Mesothelial cell of epicardium (in vitro differentiated cells): ENCODE measurements around the gene PTPRG. TPM values are rescaled to one million over a fixed set of nuclear protein-coding genes. Genes with fewer than 3 reads are reported as not detected.
"Not testable (repeated sequence)": the region's sequence is repeated elsewhere in the genome, so short reads cannot be mapped to it uniquely, and the experiment has no call there.

Experiments
- DNase-seq, 2 experiments: peaks; one replicate each; pipeline ENCODE4 v3.0.0; 2021; ENCODE audit warnings: low spot score in 2 of 2; ENCODE audit not compliant: unreplicated experiment in 2 of 2
- H3K27ac Mint-ChIP-seq: 2 replicates; pipeline ENCODE4 v1.8.0; 2021; ENCODE audit warnings: mixed read lengths
- H3K27me3 Mint-ChIP-seq: 2 replicates; pipeline ENCODE4 v1.8.0; 2021; ENCODE audit warnings: low read depth, mixed read lengths
- H3K36me3 Mint-ChIP-seq: 2 replicates; pipeline ENCODE4 v1.8.0; 2021; ENCODE audit warnings: mixed read lengths
- H3K4me1 Mint-ChIP-seq: 2 replicates; pipeline ENCODE4 v1.8.0; 2021; ENCODE audit warnings: mixed read lengths
- H3K4me3 Mint-ChIP-seq: 2 replicates; pipeline ENCODE4 v1.8.0; 2021; ENCODE audit warnings: mild to moderate bottlenecking, moderate library complexity, mixed read lengths
- H3K9me3 Mint-ChIP-seq: 2 replicates; pipeline ENCODE4 v1.8.0; 2021; ENCODE audit warnings: mixed read lengths
- total RNA-seq: library from RNA; stranded (reverse); gene quantifications from 3 replicates; pipeline ENCODE4 v1.2.1, GENCODE V29; 2021
- TF ChIP-seq, protein P1 (sequence below): fragments of 200-600 bp; sonication (generic); IDR thresholded peaks from one replicate; pipeline ENCODE4 v1.5.0; 2021; ENCODE audit warnings: antibody characterized with exemption; ENCODE audit not compliant: unreplicated experiment

The PTPRG gene
- total RNA-seq, 1 donor from 2014 or later: 40.4 TPM

DNA sequence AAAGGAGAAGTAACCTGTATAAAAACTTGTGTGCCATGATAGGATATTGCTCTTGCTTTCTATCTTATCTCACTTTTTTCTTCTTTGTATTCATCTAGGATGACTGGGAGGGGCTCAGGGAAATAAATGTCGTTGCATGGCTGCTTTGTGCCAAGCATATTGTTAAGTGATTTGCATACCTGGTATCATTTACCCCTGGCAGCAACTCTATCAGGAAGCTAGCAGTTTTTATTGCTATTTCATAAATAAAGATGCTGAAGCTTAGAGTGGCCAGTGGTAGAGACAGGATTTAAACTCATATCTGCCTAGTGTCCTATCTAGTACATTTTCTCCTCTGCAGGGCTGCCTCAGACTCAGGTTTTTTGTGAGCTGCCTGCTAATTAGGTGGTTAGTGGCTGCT lies 253.3 kb downstream of the PTPRG start:
- H3K27me3 Mint-ChIP-seq: no peaks in the 10 kb centered on the region
- DNase-seq: no peak
- no peaks in the 10 kb centered on the region for H3K36me3 Mint-ChIP-seq
- no peak overlapping the region for H3K27ac Mint-ChIP-seq
- H3K4me3 Mint-ChIP-seq: no peak overlapping the region
- TF ChIP-seq, protein P1, sequence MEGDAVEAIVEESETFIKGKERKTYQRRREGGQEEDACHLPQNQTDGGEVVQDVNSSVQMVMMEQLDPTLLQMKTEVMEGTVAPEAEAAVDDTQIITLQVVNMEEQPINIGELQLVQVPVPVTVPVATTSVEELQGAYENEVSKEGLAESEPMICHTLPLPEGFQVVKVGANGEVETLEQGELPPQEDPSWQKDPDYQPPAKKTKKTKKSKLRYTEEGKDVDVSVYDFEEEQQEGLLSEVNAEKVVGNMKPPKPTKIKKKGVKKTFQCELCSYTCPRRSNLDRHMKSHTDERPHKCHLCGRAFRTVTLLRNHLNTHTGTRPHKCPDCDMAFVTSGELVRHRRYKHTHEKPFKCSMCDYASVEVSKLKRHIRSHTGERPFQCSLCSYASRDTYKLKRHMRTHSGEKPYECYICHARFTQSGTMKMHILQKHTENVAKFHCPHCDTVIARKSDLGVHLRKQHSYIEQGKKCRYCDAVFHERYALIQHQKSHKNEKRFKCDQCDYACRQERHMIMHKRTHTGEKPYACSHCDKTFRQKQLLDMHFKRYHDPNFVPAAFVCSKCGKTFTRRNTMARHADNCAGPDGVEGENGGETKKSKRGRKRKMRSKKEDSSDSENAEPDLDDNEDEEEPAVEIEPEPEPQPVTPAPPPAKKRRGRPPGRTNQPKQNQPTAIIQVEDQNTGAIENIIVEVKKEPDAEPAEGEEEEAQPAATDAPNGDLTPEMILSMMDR: no peak
- H3K4me1 Mint-ChIP-seq: peaks cover 13% of the 10 kb centered on the region
- H3K9me3 Mint-ChIP-seq: no peaks in the 10 kb centered on the region

DNA sequence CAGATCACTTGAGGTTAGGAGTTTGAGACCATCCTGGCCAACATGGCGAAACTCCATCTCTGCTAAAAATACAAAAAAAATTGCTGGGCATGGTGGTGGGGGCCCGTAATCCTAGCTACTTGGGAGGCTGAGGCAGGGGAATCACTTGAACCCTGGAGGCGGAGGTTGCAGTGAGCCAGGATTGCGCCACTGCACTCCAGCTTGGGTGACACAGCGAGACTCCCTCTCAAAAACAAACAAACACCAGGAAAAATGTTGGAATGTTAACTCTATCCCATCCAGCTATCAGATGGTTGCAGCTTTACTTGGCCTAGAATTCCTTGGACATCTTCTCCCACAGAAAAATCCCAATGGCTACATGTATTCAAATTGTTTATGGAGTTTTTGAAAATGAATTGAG lies 254.9 kb downstream of the PTPRG start:
- not testable (repeated sequence) for H3K4me1 Mint-ChIP-seq, H3K4me3 Mint-ChIP-seq, H3K27me3 Mint-ChIP-seq, H3K9me3 Mint-ChIP-seq, H3K27ac Mint-ChIP-seq, H3K36me3 Mint-ChIP-seq, DNase-seq

DNA sequence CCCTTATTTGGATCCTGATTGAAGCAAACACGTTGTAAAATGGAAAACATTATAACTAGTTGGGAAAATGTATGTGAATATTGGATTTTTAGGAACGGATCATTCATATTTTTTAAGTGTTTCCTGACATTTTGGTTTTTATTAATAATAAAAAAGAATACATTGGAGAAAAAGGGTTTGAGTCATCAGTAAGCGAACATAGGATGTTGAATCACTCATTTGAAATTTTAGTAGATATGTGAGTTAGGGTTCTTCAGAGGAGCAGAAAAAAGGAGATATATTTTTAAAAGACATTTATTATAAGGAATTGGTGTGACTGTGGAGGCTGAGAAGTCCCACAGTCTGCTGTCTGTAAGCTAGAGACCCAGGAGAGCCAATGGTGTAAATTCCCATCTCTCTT lies 258.5 kb downstream of the PTPRG start:
- no peaks in the 10 kb centered on the region for H3K27me3 Mint-ChIP-seq

DNA sequence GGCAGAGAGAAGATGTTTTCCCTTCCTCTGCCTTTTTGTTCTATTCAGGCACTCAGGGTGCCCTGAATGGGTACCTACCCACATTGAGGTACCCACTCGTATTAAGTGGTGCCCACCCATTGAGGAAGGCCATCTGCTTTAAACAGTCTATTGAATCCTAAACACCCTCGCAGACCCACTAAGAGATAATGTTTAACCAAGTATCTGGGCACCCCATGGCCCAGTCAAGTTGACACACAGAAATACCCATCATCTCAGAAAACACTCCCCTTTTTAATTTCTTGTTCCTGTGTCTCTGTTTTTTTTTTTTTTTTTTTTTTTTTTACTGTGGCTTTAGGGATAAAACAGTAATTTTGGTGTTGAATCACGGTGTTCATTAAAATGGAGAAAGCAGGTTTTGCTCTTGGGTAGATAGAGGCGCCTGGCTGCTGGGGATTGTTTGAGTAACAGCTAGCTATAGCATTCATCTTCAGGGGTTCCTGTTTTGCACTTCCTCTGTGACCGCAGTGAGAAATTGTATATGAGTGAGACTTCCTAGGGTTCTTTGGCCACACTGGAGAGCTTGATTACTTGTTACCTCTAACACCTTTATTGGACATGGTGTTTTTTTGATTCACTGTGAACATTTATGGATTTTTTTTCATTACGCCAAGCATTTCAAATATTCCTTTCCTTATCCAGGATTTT lies 259.1 kb downstream of the PTPRG start:
- H3K4me1 Mint-ChIP-seq: peaks cover 5% of the 10 kb centered on the region
- no peaks in the 10 kb centered on the region for H3K36me3 Mint-ChIP-seq

More for the DNA sequence above, 258.5 kb downstream of the PTPRG start:
- Mint-ChIP-seq H3K27ac (no peak overlapping the region), H3K9me3 (no peaks in the 10 kb centered on the region), H3K36me3 (no peaks in the 10 kb centered on the region), H3K4me1 (peaks cover 5% of the 10 kb centered on the region), H3K4me3 (no peak overlapping the region)
- TF ChIP-seq, protein P1: no peak
- DNase-seq: no peak

DNA sequence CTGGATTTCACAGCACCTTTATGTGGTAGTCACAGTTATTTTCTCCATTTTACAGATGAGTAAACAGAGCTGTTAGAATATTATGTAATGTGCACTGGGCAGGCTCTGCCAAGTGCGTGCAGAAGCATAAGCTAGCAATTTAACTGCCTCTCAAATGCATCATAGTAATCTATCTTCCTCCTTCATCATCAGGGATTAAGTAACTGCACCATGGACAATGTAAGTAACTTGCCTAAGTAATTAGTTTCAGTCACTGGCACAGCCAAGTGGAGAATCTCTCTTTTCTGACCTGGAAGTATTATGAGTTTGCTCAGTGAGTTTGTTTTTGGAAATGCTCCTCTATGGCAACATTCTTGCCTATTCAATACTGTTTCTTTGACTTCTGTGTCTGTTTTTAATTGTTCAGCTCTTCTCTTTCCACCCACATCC lies 260.5 kb downstream of the PTPRG start:
- no peak overlapping the region for H3K27ac Mint-ChIP-seq
- H3K9me3 Mint-ChIP-seq: no peaks in the 10 kb centered on the region
- H3K4me1 Mint-ChIP-seq: peaks cover 5% of the 10 kb centered on the region
- no peak overlapping the region for H3K4me3 Mint-ChIP-seq
- no peaks in the 10 kb centered on the region for H3K36me3 Mint-ChIP-seq
- no peaks in the 10 kb centered on the region for H3K27me3 Mint-ChIP-seq
- TF ChIP-seq, protein P1: no peak
- no peak for DNase-seq

More for the DNA sequence above, 259.1 kb downstream of the PTPRG start:
- no peaks in the 10 kb centered on the region for H3K9me3 Mint-ChIP-seq
- H3K27ac Mint-ChIP-seq: no peak overlapping the region
- no peak for DNase-seq
- no peak overlapping the region for H3K4me3 Mint-ChIP-seq
- TF ChIP-seq, protein P1: no peak
- H3K27me3 Mint-ChIP-seq: no peaks in the 10 kb centered on the region

DNA sequence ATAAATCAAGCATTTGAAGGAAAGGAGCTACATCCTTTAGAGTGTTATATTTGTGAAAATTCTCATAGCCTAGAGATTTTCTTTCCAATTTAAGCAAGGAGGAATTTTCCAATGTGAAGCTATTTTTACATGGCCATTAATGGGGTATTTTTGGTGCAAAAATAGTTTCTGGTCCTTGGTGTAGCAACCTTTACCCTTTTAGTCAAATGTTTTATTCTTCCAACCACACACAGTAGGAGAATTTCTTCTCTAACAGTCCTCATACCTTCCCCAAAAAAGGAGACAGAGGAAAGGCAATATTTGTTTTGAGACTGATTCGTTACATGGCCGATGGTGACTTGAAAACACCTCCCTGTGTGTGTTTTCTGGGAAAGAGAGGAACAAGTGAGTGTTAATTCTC lies 261.2 kb downstream of the PTPRG start:
- no peak overlapping the region for H3K27ac Mint-ChIP-seq
- H3K27me3 Mint-ChIP-seq: no peaks in the 10 kb centered on the region
- no peaks in the 10 kb centered on the region for H3K9me3 Mint-ChIP-seq
- H3K4me3 Mint-ChIP-seq: no peak overlapping the region
- TF ChIP-seq, protein P1: no peak
- no peaks in the 10 kb centered on the region for H3K36me3 Mint-ChIP-seq
- H3K4me1 Mint-ChIP-seq: peaks cover 5% of the 10 kb centered on the region
- no peak for DNase-seq
